ENCODE measurements around the gene ZNF445.
"Not testable (repeated sequence)": the region's sequence is repeated elsewhere in the genome, so short reads cannot be mapped to it uniquely, and the experiment has no call there.

The ZNF445 gene

DNA sequence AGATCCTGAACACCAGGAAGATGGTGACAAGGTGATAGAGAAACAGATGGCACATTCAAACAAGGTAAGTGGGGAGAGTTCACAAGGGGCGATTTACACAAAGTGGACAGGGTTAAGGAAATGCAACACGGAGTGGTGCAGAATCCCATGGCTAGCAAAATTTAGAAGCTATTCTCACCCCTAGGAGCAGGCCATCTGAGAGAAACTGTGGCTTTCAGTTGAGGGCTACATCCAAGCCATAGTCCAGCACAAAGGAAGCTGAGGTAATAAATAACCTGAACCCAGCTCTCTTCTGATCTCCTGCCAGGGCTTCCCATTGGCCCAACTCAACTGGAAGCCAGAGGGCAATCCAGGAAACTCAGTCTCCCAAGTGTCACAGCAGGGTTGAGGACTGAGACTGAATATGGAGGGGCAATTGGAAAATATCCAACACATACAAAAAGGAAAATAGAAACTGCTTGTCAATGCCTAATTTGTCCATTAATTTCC, 1.2 kb upstream of the ZNF445 start:
- Histone ChIP-seq H3K9me3 (ENCODE audit: control insufficient read depth, low read length) (no peaks in the 10 kb centered on the region), H3K27ac (ENCODE audit: insufficient read depth, low read length, poor library complexity, severe bottlenecking) (no peak overlapping the region), H3K4me1 (ENCODE audit: control insufficient read depth, insufficient read depth, low read length, poor library complexity, severe bottlenecking) (peaks cover 5% of the 10 kb centered on the region), H3K27me3 (replicated peaks; ENCODE audit: control insufficient read depth, insufficient read depth, low read length, poor library complexity, severe bottlenecking) (no peaks in the 10 kb centered on the region), H3K36me3 (ENCODE audit: control insufficient read depth, insufficient read depth, low read length) (no peaks in the 10 kb centered on the region), H3K4me3 (ENCODE audit: insufficient read depth, low read depth, low read length, poor library complexity, severe bottlenecking) (no peak overlapping the region)
- no peak for DNase-seq

DNA sequence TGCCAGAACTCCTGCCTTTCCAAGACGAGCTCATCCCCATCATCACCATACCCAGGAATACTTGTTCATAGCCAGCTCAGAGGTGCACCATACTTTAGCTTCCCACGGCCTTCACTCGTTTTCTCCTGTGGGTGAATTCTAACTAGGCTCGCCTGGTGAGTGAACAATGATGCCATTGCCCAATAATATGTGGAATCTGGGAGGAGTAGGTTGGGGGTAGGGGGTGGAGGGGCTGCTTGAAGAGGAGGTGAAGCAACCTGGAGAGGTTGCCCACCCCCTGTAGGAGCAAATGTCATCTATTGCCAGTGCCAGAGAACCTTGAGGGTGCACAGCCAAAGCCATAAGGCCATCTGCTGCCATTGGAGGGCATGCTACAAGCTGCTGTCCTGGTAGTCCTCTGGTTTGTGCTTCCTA, 592 bp upstream of the ZNF445 start:
- H3K4me1 ChIP-seq (ENCODE audit: control insufficient read depth, insufficient read depth, low read length, poor library complexity, severe bottlenecking), result peaks cover 5% of the 10 kb centered on the region
- DNase-seq, result no peak
- no peaks in the 10 kb centered on the region for H3K36me3 ChIP-seq (ENCODE audit: control insufficient read depth, insufficient read depth, low read length)
- no peaks in the 10 kb centered on the region for H3K27me3 ChIP-seq (replicated peaks; ENCODE audit: control insufficient read depth, insufficient read depth, low read length, poor library complexity, severe bottlenecking)
- no peaks in the 10 kb centered on the region for H3K9me3 ChIP-seq (ENCODE audit: control insufficient read depth, low read length)
- peak overlapping the region; percentile 83 for H3K4me3 ChIP-seq (ENCODE audit: insufficient read depth, low read depth, low read length, poor library complexity, severe bottlenecking)
- no peak overlapping the region for H3K27ac ChIP-seq (ENCODE audit: insufficient read depth, low read length, poor library complexity, severe bottlenecking)

DNA sequence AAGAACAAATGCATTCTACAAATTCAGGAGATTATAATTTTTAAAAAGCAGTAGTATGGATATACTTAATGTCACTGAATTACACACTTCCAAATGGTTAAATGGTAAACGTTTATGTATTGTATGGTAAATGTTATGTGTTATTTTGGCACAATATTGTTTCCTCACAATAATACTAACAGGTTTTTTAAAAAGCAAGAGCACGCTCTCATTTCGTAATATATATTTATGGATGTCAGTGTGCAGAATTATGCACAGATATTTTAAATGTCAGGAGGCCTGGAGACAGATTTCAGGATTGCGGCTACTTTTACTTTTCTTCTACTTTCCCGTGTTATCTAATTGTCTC, 533 bp downstream of the ZNF445 start:
- no peak for DNase-seq
- Histone ChIP-seq H3K27ac (ENCODE audit: insufficient read depth, low read length, poor library complexity, severe bottlenecking) (peak overlapping the region; percentile 40), H3K4me1 (ENCODE audit: control insufficient read depth, insufficient read depth, low read length, poor library complexity, severe bottlenecking) (peaks cover 5% of the 10 kb centered on the region), H3K4me3 (ENCODE audit: insufficient read depth, low read depth, low read length, poor library complexity, severe bottlenecking) (peak overlapping the region; percentile 83), H3K9me3 (ENCODE audit: control insufficient read depth, low read length) (no peaks in the 10 kb centered on the region), H3K36me3 (ENCODE audit: control insufficient read depth, insufficient read depth, low read length) (no peaks in the 10 kb centered on the region), H3K27me3 (replicated peaks; ENCODE audit: control insufficient read depth, insufficient read depth, low read length, poor library complexity, severe bottlenecking) (no peaks in the 10 kb centered on the region)

DNA sequence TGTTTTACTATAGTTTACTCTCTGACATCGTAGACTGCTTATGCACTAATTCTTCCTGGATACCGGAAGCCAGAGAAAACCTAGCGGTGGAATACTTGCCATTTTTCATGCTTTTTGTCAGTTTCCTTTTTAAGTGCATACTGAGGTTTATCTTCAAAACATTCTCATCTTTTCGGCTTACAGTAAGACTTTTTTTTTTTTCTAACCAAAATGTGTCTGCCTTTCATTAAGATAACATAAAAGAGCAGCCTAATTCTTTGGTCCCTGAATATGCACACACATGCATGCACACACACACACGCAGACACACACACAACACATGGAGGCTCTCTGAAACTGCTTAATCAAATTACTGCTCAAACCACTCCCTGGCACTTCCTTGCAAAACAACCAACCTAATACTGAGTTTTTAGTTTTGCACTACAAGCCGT, 1.3 kb downstream of the ZNF445 start:
- no peak for DNase-seq
- peak overlapping the region; percentile 83 for H3K4me3 ChIP-seq (ENCODE audit: insufficient read depth, low read depth, low read length, poor library complexity, severe bottlenecking)

DNA sequence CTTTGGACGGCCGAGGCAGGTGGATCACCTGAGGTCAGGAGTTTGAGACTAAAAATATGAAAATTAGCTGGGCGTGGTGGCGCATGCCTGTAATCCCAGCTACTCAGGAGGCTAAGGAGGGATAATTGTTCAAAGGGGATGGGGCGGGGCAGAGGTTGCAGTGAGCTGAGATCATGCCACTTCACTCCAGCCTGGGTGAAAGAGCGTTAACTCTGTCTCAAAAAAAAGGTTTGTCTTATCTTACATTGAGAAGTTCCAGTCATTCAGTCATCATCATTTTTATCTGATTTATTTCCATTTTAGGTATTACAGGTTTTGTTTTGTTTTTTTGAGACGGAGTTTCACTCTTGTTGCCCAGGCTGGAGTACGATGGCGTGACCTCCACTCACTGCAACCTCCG, 2.6 kb downstream of the ZNF445 start:
- not testable (repeated sequence) for H3K27ac ChIP-seq (ENCODE audit: insufficient read depth, low read length, poor library complexity, severe bottlenecking); DNase-seq; H3K4me1 ChIP-seq (ENCODE audit: control insufficient read depth, insufficient read depth, low read length, poor library complexity, severe bottlenecking); H3K9me3 ChIP-seq (ENCODE audit: control insufficient read depth, low read length); H3K4me3 ChIP-seq (ENCODE audit: insufficient read depth, low read depth, low read length, poor library complexity, severe bottlenecking); H3K27me3 ChIP-seq (replicated peaks; ENCODE audit: control insufficient read depth, insufficient read depth, low read length, poor library complexity, severe bottlenecking); H3K36me3 ChIP-seq (ENCODE audit: control insufficient read depth, insufficient read depth, low read length)

More for the DNA sequence above, 1.3 kb downstream of the ZNF445 start:
- Histone ChIP-seq H3K27me3 (replicated peaks; ENCODE audit: control insufficient read depth, insufficient read depth, low read length, poor library complexity, severe bottlenecking) (no peaks in the 10 kb centered on the region), H3K4me1 (ENCODE audit: control insufficient read depth, insufficient read depth, low read length, poor library complexity, severe bottlenecking) (peaks cover 5% of the 10 kb centered on the region), H3K9me3 (ENCODE audit: control insufficient read depth, low read length) (no peaks in the 10 kb centered on the region), H3K27ac (ENCODE audit: insufficient read depth, low read length, poor library complexity, severe bottlenecking) (no peak overlapping the region), H3K36me3 (ENCODE audit: control insufficient read depth, insufficient read depth, low read length) (no peaks in the 10 kb centered on the region)

DNA sequence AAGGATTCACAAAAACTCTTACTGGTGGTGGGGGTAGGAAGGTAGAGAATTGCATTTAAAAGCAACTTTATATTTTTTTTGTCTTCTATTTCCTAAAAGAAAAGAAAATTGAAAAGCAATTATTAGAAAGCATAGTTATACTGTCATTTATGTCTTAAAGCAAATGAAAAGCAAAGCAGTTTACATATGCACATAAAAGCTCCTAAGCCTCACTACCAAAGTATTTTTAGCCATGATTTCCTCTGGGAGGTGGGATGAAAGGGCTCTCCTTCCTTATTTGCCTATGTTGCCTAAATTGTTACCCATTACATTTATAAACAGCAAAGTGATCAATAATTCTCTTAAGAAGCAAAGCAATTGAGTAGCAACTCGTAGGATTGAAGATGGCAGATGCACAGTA, 7.0 kb downstream of the ZNF445 start:
- no peak overlapping the region for H3K27ac ChIP-seq (ENCODE audit: insufficient read depth, low read length, poor library complexity, severe bottlenecking)
- no peaks in the 10 kb centered on the region for H3K4me1 ChIP-seq (ENCODE audit: control insufficient read depth, insufficient read depth, low read length, poor library complexity, severe bottlenecking)
- H3K36me3 ChIP-seq (ENCODE audit: control insufficient read depth, insufficient read depth, low read length), result no peaks in the 10 kb centered on the region
- no peaks in the 10 kb centered on the region for H3K9me3 ChIP-seq (ENCODE audit: control insufficient read depth, low read length)
- no peak for DNase-seq
- H3K4me3 ChIP-seq (ENCODE audit: insufficient read depth, low read depth, low read length, poor library complexity, severe bottlenecking), result no peak overlapping the region
- H3K27me3 ChIP-seq (replicated peaks; ENCODE audit: control insufficient read depth, insufficient read depth, low read length, poor library complexity, severe bottlenecking), result no peaks in the 10 kb centered on the region

DNA sequence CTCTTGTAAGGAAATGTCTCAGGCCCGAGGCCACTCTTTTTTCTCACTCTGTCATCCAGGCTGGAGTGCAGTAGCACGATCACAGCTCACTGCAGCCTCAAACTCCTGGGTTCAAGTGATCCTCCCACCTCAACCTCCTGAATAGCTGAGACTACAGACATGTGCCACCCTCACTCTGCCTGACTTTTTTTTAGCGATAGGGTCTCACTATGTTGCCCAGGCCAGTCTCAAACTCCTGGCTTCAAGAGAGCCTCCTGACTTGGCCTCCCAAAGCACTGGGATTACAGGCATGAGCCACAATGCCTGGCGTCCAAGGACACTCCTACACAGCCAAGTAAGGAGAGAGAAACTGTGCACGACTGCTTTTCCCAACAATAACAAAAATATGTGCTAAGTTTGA, 7.6 kb downstream of the ZNF445 start:
- Histone ChIP-seq H3K27me3 (replicated peaks; ENCODE audit: control insufficient read depth, insufficient read depth, low read length, poor library complexity, severe bottlenecking) (no peaks in the 10 kb centered on the region), H3K4me3 (ENCODE audit: insufficient read depth, low read depth, low read length, poor library complexity, severe bottlenecking) (no peak overlapping the region), H3K27ac (ENCODE audit: insufficient read depth, low read length, poor library complexity, severe bottlenecking) (no peak overlapping the region), H3K36me3 (ENCODE audit: control insufficient read depth, insufficient read depth, low read length) (no peaks in the 10 kb centered on the region), H3K9me3 (ENCODE audit: control insufficient read depth, low read length) (no peaks in the 10 kb centered on the region), H3K4me1 (ENCODE audit: control insufficient read depth, insufficient read depth, low read length, poor library complexity, severe bottlenecking) (no peaks in the 10 kb centered on the region)
- DNase-seq, result no peak

DNA sequence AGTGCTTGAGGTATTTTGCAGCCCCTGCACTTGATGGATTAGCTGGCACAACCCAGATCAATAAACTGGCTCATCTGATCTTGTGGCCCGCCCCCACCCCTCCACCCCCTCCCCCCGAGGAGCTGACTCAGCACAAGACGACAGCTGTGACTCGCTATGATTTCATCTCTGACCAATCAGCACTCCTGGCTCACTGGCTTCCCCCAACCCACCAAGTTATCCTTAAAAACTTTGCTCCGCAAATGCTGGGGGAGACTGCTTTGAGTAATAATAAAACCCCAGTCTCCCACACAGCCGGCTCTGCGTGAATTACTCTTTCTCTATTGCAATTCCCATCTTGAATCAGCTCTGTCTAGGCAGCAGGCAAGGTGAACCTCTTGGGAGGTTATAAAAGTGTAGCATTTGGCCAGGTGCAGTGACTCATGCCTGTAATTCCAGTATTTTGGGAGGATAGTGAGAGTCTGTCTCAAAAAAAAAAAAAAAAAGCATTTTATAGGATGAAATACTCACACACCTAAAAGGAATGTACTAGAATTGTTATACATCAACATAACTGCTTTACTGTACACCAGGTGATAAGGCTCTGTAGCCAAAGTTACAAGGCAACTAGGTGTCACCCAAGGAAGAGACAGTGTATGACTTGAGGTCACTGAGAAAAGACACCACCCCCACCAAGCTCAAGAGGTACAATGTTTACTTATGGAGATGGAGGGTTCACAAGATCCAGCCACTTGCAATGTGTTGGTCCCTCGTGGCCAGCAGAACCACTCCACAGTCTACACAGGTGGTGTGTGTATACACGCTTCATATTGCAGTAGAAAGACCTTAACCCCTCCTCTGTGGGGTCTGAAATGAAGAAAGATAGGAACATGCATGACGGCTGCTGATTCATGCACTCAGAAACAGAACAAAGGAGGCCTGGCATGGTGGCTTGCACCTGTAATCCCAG, 8.6 kb downstream of the ZNF445 start:
- Histone ChIP-seq H3K9me3 (ENCODE audit: control insufficient read depth, low read length) (no peaks in the 10 kb centered on the region), H3K4me1 (ENCODE audit: control insufficient read depth, insufficient read depth, low read length, poor library complexity, severe bottlenecking) (no peaks in the 10 kb centered on the region), H3K36me3 (ENCODE audit: control insufficient read depth, insufficient read depth, low read length) (peaks cover 4% of the 10 kb centered on the region), H3K4me3 (ENCODE audit: insufficient read depth, low read depth, low read length, poor library complexity, severe bottlenecking) (no peak overlapping the region), H3K27ac (ENCODE audit: insufficient read depth, low read length, poor library complexity, severe bottlenecking) (no peak overlapping the region), H3K27me3 (replicated peaks; ENCODE audit: control insufficient read depth, insufficient read depth, low read length, poor library complexity, severe bottlenecking) (no peaks in the 10 kb centered on the region)
- no peak for DNase-seq

DNA sequence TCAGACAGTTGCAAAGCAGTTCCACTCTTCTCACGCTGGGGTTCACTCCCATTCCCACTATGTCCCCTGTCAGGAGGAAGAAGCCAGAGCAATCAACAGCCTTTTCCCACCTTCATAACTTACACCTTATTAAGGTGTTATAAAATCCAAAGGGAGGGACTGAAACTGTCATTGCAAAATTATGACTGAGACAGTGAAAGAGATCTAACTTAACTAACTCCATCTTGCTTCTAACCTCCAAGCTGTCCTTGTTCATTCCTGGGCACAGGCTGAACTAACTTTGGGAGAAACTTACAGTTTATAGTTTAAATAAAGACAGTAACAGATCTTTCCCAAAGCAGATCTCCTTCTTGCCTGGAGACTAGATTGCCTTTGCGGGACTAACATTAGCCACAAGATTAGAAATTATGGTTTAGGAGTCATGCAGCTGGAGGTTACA, 9.4 kb downstream of the ZNF445 start:
- not testable (repeated sequence) for H3K27ac ChIP-seq (ENCODE audit: insufficient read depth, low read length, poor library complexity, severe bottlenecking); DNase-seq; H3K9me3 ChIP-seq (ENCODE audit: control insufficient read depth, low read length); H3K27me3 ChIP-seq (replicated peaks; ENCODE audit: control insufficient read depth, insufficient read depth, low read length, poor library complexity, severe bottlenecking); H3K4me3 ChIP-seq (ENCODE audit: insufficient read depth, low read depth, low read length, poor library complexity, severe bottlenecking); H3K4me1 ChIP-seq (ENCODE audit: control insufficient read depth, insufficient read depth, low read length, poor library complexity, severe bottlenecking); H3K36me3 ChIP-seq (ENCODE audit: control insufficient read depth, insufficient read depth, low read length)

DNA sequence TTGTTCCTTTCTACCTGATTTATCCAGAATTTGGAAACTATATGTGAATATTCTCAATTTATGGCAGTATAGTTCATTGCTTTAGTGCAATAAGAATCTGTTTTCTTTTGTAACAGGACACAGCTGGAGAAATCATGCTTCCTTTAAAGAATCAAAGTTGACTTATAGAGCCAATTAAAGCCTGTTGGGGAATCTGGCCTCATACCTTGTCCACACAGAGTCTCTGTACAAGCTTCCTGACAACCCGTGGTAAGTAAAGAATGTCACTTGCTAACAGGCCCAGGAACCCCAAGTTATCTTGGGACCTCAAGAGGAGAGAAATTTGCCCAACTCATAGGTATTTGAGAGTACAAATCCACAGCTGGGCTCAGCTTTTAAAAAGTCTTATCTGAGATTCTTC, 10.2 kb downstream of the ZNF445 start:
- no peaks in the 10 kb centered on the region for H3K4me1 ChIP-seq (ENCODE audit: control insufficient read depth, insufficient read depth, low read length, poor library complexity, severe bottlenecking)
- no peak for DNase-seq
- no peak overlapping the region for H3K27ac ChIP-seq (ENCODE audit: insufficient read depth, low read length, poor library complexity, severe bottlenecking)
- H3K36me3 ChIP-seq (ENCODE audit: control insufficient read depth, insufficient read depth, low read length), result peaks cover 9% of the 10 kb centered on the region
- no peaks in the 10 kb centered on the region for H3K27me3 ChIP-seq (replicated peaks; ENCODE audit: control insufficient read depth, insufficient read depth, low read length, poor library complexity, severe bottlenecking)
- H3K9me3 ChIP-seq (ENCODE audit: control insufficient read depth, low read length), result no peaks in the 10 kb centered on the region
- H3K4me3 ChIP-seq (ENCODE audit: insufficient read depth, low read depth, low read length, poor library complexity, severe bottlenecking), result no peak overlapping the region
